ENCODE results near the gene SMIM22. TPM values are rescaled to one million over a fixed set of nuclear protein-coding genes. Genes with fewer than 3 reads are reported as not detected.

SMIM22 gene
- total and polyA plus RNA-seq, 2 donors (not counting 3 experiments of a cell fraction or from before 2014, with no cell fraction given), result not detected

- Histone ChIP-seq H3K79me2 (ENCODE audit: control insufficient read depth, insufficient read depth, low read length) (no peaks in the 10 kb centered on the region), H3K9me3 (replicated peaks; ENCODE audit: control insufficient read depth, insufficient read depth, low read length) (no peaks in the 10 kb centered on the region), H3K4me1 (ENCODE audit: control insufficient read depth, extremely low read depth, insufficient read depth, low read length) (peaks cover 7% of the 10 kb centered on the region), H3K4me3 (replicated peaks in 1 of 3; ENCODE audit: insufficient read depth in 1 of 3, low read depth in 1 of 3, low read length in 3 of 3) (no peak overlapping the region), H3K27ac (ENCODE audit: insufficient read depth, low read depth, low read length) (no peak overlapping the region), H3K36me3 (ENCODE audit: control insufficient read depth in 2 of 2, extremely low read depth in 1 of 2, insufficient read depth in 2 of 2, low read length in 2 of 2) (peaks cover 7 to 8% of the 10 kb centered on the region in 2 experiments), H4K20me1 (replicated peaks; ENCODE audit: control insufficient read depth, extremely low read depth, insufficient read depth, low read length) (no peaks in the 10 kb centered on the region), H3K9ac (replicated peaks; ENCODE audit: extremely low read depth, insufficient read depth, low read length) (no peak overlapping the region), H3K27me3 (ENCODE audit: control insufficient read depth in 2 of 2, insufficient read depth in 2 of 2, low read length in 2 of 2) (no peaks in the 10 kb centered on the region), H3K9me1 (replicated peaks; ENCODE audit: control insufficient read depth, extremely low read depth, insufficient read depth, low read length) (no peaks in the 10 kb centered on the region), H3K4me2 (ENCODE audit: insufficient read depth, low read length) (no peak overlapping the region), H2AFZ (ENCODE audit: low read depth, low read length) (no peak overlapping the region)
- FAIRE-seq (no peak), DNase-seq (ENCODE audit: low read depth, low spot score) (no peak)
- POLR2A ChIA-PET, result no interaction called here
- dilution Hi-C loops (cut with MboI; ENCODE audit: extremely low pct_ligation_motif_present, low sequenced_read_pairs), result no loop called here
- CTCF ChIA-PET, result interaction anchor here (1.0 to 1.5 kb wide), 2 partner anchors 15 to 154 kb away, joined by 3 to 4 read pairs; partner anchors contain the start of gene SEC14L5
- TF ChIP-seq, protein P1, sequence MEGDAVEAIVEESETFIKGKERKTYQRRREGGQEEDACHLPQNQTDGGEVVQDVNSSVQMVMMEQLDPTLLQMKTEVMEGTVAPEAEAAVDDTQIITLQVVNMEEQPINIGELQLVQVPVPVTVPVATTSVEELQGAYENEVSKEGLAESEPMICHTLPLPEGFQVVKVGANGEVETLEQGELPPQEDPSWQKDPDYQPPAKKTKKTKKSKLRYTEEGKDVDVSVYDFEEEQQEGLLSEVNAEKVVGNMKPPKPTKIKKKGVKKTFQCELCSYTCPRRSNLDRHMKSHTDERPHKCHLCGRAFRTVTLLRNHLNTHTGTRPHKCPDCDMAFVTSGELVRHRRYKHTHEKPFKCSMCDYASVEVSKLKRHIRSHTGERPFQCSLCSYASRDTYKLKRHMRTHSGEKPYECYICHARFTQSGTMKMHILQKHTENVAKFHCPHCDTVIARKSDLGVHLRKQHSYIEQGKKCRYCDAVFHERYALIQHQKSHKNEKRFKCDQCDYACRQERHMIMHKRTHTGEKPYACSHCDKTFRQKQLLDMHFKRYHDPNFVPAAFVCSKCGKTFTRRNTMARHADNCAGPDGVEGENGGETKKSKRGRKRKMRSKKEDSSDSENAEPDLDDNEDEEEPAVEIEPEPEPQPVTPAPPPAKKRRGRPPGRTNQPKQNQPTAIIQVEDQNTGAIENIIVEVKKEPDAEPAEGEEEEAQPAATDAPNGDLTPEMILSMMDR (IDR thresholded peaks at IDR 0.05; ENCODE audit: extremely low read depth in 1 of 2, insufficient read depth in 1 of 2, low read depth in 1 of 2, low read length in 2 of 2), result no peak
- no peak for TF ChIP-seq MYC (IDR thresholded peaks at IDR 0.05; ENCODE audit: low read depth, low read length)
- TF ChIP-seq POLR2A (IDR thresholded peaks at IDR 0.05; ENCODE audit: low read depth, low read length), result no peak
- TF ChIP-seq GATA2 (IDR thresholded peaks at IDR 0.05; ENCODE audit: insufficient read depth, insufficient read length, low read depth, low read length), result no peak
- no peak for TF ChIP-seq EZH2 (IDR thresholded peaks at IDR 0.05; ENCODE audit: borderline replicate concordance, low read depth, low read length, severe bottlenecking)
- TF ChIP-seq, protein P2, sequence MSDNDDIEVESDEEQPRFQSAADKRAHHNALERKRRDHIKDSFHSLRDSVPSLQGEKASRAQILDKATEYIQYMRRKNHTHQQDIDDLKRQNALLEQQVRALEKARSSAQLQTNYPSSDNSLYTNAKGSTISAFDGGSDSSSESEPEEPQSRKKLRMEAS (IDR thresholded peaks at IDR 0.05; ENCODE audit: insufficient read depth, insufficient read length), result no peak
- no peak for TF ChIP-seq JUN (IDR thresholded peaks at IDR 0.05; ENCODE audit: borderline replicate concordance, insufficient read depth, insufficient read length, low read depth)
- TF ChIP-seq FOS (IDR thresholded peaks at IDR 0.05; ENCODE audit: borderline replicate concordance, insufficient read depth, low read length), result no peak
- no peak for TF ChIP-seq POLR2AphosphoS5 (IDR thresholded peaks at IDR 0.05; ENCODE audit: insufficient read depth, low read depth, low read length)
- no TSS peak for BruUV-seq (replicated peaks)
- intact Hi-C loops (cut with micrococcal nuclease), result loop anchor here (1.0 to 2.0 kb wide), 2 partner anchors 43 to 153 kb away; partner anchors contain the start of genes GLYR1 and UBN1
These were observed 9.0 kb downstream of the SMIM22 start for GRCh38 chr16:4803898-4804762.

Measured in endothelial cell of umbilical vein (primary cell).